Measurements from ENCODE around the gene CYP2J2.
"Not testable (repeated sequence)": the region's sequence is repeated elsewhere in the genome, so short reads cannot be mapped to it uniquely, and the experiment has no call there.

Gene CYP2J2, protein sequence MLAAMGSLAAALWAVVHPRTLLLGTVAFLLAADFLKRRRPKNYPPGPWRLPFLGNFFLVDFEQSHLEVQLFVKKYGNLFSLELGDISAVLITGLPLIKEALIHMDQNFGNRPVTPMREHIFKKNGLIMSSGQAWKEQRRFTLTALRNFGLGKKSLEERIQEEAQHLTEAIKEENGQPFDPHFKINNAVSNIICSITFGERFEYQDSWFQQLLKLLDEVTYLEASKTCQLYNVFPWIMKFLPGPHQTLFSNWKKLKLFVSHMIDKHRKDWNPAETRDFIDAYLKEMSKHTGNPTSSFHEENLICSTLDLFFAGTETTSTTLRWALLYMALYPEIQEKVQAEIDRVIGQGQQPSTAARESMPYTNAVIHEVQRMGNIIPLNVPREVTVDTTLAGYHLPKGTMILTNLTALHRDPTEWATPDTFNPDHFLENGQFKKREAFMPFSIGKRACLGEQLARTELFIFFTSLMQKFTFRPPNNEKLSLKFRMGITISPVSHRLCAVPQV

DNA sequence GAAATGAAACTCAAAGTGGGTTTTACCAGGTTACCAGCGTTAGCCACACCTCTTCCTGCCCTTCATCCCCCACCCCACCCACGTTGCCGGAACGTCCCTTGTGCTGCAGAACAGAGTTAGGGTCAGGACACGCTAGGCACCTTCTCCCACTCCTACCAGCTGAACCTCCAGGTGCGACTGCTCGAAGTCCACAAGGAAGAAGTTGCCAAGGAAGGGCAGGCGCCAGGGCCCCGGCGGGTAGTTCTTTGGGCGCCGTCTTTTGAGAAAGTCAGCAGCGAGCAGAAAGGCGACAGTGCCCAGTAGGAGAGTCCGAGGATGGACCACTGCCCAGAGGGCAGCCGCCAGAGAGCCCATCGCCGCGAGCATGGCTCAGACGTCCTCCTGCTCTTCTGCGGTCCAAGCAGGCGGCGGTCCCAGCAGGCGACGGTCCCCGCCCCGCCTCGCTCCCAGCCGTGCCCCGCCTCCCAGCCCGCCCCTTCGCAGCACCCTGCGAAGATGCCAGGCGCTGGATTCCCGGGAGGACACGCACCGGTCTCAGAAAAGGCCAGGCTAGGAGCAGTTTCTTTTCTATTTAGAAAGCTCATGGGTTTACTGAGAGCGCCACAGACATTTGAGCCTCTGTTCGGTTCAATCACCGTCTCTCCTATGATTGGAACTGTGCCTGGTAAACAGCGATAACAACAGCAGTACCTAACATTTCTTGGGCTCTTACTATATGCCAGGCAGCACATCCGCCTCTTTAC is at the start of gene CYP2J2:
CYP2J2 (minus strand) TSS at position 393 of the 743 bp plus-strand sequence; CDS start at position 366, 27 bp downstream.
- peak; percentile 24 for DNase-seq

DNA sequence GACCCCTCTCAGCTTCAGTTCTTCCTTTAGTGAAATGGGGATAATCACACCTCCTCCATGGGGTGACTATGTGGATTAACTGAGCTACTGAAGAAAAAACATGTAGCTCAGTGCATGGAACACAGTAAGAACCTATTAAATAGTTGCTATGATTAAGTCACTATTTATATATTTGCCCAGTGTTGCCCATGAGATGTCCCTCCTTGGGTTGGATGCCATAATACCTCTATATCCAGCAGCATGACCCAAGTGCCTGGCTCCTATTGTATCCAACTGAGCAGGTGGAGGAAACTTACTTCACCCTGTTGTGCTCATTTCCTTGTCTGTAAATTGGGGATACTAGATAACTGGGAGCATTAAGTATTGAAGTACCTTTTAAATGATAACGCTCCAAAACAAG is 47.1 kb upstream of the CYP2J2 start:
- DNase-seq, result no peak

DNA sequence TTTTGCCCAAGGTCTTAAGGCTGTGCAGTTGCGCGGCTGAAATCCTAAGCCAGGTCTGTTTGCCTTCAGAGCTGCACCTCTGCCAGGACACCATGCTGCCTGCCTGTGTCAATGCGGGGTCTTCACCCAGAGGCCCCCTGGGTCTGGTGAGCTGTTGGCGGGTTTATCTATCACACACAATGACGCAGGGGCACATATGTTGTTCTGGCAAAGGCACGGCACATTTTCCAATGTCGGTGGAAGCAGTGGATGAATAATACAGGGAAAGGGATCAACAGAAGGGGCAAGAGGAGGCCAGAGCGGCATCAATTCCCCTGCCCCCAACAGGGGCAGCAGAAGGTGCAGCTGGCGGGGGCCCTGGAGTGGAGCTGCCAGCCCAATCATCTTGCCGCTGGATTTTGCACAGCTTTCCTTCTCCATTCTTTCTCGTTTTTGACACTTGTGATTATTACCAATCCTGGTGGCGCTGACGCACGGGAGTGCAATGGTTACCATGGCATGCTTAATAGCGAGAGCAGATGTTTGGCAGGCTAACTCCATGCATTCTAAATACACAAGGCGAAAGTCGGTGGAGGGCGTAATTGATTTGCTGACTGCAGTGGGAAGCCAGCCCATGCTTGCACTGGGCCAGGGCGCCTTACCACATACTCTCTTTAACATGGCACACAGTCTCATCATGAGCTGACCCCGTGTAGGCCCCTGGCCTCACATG is 45.8 kb upstream of the CYP2J2 start:
- peak; percentile 74 for DNase-seq

DNA sequence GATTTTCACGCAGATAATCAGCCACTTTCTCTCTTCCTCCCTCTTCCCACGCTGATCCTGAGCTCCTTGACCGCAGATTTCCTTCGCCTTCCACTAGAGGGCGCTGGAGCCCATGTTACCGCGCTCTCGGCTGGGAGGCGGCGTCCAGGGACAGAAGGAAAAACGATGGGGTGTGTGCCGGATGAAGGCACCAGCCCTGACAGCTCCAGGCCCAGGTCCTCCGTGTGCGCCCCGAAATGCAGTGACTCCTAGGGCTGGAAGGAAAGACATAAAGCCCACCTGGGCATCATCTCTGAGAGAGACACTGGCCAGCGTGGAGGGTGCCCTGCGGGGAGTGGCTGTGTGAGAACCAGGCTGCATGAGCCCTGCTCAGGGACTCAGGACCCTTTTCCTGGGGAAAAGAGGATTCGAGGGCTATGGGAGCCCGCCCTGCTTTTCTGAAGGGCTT is 44.9 kb upstream of the CYP2J2 start:
- peak; percentile 62 for DNase-seq

DNA sequence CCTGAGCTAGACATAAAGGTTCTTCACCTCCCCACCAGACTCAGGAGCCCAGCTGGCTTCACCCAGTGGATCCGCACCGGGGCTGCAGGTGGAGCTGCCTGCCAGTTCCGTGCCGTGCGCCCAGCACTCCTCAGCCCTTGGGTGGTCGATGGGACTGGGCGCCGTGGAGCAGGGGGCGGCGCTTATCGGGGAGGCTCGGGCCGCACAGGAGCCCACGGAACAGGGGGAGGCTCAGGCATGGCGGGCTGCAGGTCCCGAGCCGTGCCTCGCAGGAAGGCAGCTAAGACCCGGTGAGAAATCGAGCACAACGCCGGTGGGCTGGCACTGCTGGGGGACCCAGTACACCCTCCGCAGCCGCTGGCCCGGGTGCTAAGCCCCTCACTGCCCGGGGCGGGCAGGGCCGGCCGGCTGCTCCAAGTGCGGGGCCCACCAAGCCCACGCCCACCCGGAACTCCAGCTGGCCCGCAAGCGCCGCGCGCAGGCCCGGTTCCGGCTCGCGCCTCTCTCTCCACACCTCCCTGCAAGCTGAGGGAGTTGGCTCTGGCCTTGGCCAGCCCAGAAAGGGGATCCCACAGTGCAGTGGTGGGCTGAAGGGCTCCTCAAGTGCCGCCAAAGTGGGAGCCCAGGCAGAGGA is 43.1 kb upstream of the CYP2J2 start:
- not testable (repeated sequence) for DNase-seq

DNA sequence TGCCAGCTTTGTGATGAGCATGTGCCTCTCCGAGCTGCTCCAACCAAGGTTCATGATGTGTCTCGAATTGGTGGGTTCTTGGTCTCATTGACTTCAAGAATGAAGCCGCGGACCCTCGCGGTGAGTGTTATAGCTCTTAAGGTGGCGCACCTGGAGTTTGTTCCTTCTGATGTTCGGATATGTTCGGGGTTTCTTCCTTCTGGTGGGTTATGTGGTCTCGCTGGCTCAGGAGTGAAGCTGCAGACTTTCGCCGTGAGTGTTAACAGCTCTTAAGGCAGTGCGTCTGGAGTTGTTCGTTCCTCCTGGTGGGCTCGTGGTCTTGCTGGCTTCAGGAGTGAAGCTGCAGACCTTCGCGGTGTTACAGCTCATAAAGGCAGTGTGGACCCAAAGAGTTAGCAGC is 42.2 kb upstream of the CYP2J2 start:
- DNase-seq, result not testable (repeated sequence)

DNA sequence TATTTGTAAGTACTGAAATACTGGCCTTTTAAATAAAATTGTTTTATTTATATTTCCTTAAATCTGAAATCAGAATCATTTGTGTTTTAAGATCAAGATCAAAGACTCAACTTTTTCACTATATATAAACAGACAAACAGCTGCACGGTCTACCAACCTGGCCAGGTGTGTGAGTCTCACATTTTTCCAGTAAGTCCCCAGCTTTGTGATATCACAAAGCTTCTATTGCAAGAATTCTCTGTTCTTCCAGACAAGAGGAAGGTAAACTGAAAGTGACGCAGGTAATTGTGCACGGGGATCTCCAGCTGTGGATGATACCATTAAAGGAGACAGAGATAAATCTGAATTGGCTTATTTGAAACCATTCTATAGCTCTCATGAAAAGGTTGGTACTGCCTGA is 41.2 kb upstream of the CYP2J2 start:
- DNase-seq, result no peak

DNA sequence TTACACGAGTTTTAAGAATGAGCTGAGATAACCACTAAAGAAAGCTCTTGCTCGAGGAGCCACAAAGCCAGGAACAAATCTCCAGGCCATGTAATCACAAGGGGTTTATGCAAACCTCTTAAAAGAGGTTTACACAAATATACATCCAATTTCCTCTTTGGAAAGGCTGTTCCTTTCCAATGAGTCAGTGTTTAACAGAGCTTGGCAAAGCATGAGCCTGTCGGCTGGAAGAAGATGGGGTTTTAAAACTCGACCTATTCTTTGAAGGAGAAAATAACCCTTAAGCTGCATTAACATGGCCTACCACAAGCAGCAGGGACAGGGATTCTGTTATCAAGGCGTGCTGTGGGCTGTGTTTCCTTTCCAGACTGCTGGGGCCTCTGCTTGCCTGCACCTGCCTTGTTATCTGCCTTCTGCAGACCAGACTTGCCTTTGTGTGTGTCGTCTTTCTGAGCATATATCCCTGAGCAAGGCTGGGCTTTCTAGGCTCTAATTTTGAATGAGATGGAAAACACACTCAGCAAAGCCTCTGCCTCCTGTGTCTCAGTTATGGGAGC is 40.6 kb upstream of the CYP2J2 start:
- DNase-seq, result no peak

DNA sequence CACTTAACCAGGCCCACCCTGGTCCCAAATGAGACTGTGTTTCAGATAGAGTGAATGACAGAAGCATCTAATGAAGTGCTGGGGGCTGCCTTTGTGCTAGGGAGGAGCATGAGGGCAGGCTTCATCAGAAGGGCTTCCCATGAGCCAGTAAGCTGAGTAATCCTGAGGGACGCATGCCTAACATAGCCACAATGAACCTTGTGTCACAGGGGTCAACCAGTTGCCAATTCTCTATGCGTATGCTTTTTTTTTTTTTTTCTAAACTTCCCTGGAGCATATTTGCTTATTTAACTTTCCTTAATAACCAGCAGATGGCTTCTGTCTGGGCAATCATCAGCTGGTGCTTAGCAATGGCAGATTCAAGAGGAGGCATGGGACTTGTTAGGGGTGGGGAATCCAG is 25.5 kb upstream of the CYP2J2 start:
- DNase-seq, result no peak

DNA sequence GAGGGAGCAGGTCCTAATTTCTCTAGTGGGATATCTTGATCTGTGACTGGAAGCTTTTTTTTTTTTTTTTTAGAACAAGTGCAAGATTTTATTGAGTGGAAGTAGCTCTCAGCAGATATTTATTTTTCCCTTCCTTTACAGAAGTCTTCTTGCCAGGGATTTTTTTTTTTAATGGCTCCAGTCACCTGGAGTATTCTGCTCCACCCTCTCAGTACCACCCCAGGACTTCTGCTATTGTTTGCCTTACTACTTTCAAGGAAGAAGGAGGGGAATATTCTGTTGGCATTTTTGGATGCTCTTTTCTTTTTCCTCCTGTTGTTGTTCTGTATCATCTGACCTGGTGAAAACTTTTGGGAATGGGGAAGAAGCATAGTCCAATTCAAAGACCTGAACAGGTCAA is 23.1 kb upstream of the CYP2J2 start:
- no peak for DNase-seq

DNA sequence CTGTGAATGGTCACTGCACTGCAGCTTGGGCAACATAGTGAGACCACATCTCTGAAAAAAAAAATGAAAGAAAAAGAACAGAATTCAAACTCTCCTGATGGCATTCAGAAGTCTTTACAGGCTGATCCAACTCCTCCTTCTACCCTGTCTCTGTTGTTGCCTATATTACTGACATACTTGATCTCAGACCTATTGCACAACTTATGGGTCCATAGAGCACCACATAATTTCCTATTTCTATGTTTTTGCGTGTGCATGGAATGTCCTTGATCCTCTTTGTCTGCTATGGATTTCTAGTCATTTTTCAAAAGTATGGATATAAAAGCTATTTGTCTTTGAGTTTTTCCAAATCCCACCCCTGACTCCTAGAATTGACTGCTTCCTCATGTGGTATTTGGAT is 22.4 kb upstream of the CYP2J2 start:
- no peak for DNase-seq

DNA sequence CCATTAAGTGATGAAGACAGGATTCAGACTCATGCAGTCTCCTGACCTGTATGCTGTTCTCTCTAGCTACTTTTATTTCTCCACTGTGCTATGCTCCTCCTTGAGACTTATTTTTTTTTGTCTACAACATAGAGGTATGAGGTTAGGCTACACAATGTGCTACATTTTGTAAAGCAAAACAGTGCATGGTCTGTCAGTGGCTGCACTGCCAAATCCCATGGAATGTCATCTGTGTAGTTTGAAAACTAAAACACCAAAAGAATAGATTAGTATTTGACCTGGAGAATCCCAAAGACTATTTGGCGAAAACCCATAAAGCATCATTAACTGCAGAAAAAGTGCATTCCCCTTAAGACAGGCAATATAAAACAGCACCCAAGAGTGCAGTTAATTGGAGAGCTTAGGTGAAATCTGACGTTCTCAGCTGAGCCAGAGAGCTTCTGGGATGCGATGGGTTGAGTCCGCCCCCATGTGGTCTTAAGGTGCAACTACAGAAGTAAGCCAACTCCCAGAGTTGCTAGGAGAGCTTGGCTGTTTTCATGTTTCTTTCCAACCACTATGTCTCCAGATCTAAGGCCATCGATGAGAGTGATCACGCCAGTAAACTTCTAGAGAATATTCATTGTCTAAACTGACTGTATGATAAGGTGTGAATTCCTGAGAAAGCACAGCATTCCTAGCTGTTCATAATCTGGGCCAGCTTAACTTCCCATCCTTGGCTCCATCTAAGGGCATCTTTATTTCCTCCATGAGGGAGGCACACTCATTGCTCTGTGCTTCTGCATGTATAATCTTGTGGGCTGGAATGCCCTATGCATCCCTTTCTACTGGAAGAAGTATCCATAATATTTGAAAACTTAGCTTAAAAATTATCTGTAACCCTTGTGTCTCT is 20.7 kb upstream of the CYP2J2 start:
- DNase-seq, result peak; percentile 77

DNA sequence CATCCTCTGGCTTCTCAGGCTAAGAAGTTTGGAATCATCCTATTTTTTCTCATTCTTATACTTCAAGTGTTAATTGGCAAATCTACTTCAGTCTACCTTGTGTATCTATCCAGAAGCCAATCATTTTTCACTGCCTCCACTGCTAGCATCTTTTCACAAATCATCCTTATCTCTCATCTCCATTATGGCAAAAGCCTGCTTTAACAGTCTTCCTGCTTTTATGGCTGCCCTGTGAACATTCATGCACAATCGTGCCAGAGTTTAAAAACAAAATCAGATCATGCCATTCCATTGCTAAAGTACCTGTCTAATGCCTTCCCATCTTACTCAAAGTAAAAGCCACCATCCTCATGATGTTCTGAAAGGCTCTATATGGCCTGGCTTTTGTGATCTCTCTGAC is 19.2 kb upstream of the CYP2J2 start:
- no peak for DNase-seq

DNA sequence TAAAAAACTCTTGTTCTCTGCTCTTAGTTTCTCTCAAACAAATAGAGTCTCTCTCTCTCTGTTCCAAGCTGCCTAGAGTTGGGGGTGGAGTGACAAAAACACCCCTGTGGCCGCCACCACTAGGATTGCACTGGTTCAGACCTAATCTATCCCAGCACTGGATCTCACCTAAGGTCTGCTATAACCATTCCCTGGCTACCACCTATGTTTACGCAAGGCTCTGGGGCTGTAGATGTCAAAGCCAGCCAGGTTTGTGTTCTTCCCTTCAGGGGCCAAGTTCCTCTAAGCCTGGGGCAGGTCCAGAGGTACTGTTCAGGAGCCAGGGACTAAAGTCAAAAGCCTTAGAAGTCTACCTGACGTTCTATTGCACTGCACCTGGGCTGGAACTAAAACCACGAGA is 12.8 kb upstream of the CYP2J2 start:
- no peak for DNase-seq

DNA sequence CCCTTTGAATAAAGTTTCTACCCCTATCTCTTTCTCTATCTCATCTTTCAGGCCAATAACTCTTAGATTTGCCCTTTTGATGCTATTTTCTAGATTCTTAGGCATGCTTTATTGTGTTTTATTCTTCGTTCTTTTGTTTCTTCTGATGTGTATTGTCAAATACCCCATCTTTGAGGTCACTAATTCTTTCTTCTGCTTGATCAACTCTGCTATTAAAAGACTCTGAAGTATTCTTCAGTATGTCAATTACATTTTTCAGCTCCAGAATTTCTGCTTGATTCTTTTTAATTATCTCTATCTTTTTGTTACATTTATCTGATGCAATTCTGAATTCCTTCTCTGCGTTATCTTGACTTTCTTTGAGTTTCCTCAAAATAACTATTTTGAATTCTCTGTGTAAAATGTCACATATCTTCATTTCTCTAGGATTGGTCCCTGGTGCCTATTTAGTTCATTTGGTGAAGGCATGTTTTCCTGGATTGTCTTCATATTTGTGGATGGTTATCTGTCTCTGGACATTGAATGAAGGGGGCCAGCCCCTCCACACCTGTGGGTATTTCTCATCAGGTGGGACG is 11.2 kb upstream of the CYP2J2 start:
- no peak for DNase-seq

DNA sequence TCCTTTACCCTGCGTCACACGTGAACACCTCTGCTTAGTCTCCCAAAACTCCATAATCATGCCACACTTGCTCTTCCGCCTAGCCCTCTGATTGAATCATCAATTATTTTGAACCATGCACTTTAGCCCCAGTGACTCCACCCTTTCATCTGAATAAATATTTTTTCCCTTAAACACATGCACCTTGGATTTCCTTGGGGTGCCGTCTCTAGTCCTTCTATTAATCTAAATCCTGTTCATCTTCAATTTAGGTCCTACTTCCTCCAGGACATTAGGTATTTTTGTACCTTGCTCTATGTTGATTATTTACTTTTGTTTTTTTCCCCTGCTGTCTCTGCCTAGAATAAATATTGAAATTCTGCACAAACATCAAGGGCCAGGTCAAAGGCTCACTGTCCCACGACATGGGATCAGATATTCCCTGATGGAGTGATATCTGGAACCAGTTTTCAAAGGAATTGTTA is 9.8 kb upstream of the CYP2J2 start:
- DNase-seq, result no peak

DNA sequence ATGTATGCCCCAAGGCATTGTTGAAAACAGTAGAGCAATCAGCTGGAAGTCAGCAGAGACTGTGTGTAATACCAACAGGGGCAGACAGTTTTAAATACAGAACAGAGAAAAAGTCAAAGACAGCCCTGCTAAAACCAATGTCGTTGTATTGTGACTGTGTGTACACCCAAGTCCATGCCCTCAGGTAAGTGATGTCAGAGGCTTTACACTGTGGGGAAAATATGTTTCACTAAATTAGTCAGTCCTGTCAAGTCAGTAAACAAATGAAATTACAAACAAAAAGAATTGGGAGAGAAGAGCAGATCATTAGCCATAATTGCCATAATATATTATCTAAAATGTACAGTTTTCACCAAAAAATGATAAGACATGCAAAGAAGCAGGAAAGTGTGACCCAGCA is 2.4 kb upstream of the CYP2J2 start:
- DNase-seq, result no peak

DNA sequence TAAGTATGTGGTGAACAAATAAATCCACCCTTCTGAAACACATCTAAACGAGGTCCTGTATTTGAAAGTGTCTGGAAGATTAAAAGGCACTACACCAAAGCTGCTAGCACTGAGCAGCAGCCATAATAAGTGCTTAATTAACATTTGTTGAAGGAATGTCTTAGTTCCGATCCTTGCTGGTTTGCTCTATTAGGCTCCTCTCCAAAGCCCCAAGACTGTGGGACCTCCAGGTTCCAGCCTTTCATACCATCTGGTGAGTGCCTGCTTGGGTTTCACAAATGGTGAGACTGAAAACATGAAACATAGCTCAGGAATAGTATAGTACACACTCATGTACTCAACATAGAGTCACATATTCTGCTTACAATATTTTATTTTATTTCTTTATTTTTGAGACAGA is 640 bp upstream of the CYP2J2 start:
- no peak for DNase-seq

DNA sequence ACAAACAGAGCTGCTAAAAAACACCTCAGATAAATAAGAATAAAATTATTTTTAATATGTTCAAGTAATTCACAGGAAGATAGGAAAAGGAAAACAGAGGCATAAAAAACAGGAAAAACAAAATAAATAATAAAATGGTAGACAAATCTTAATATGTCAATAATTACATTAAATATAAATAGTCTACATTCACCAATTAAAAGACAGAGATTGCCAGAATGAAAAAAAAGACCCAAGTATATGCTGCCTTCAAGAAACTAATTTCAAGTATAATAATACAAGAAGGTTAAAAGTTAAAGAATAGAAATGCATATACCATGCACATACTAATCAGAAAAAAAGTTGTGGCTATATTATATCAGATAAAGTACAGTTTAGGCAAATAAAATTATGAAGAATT is 1.9 kb downstream of the CYP2J2 start:
- no peak for DNase-seq

DNA sequence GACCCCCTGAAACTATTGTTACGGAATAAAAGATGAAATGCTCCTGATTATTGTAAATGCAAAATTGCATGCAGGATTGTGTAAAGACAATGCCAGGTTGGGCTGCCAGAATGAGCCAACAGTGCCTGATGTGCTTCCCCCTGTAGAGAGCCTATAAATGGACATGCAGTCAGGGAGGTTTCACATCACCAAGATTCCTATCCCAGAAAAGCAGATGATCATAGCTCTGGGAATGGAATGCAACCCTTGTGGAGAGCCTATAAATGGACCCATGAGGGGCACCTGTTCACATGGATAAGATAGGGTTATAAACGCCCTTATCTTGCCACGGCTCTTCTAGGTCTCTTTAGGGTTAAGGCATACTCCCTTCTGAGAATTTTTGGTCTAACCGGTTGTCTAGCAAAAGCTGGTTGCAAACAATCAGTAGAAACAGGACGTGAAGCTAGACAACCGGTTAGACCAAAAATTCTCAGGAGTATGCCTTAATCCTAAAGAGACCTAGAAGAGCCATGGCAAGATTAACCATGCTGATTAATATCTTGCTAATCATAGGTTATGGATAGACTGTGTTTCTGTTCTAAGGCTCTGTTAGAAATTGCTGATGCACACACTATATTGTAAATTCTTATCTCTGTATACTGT is 5.2 kb downstream of the CYP2J2 start:
- not testable (repeated sequence) for DNase-seq

DNA sequence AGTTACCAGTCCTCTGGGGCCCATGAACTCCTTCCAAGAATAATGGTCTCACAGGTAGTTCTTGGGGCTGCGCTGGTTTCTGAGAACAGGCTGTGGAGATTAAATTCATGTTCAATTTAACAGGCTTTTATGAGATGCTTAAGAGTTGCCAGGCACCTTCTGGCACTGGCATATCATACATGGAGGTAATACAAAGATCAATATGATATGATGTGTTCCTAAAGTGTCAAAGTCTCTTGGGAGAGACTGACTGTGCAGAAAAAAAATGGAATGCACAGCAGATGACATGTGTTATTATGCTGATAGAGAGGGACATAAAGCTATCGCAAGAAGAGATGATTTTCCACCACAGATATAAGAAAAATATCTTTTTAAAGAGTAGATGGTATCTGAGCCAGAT is 6.8 kb downstream of the CYP2J2 start:
- DNase-seq, result no peak
